ENCODE data around the gene PDZRN3. TPM values are rescaled to one million over a fixed set of nuclear protein-coding genes. Genes with fewer than 3 reads are reported as not detected.
"Not testable (repeated sequence)": the region's sequence is repeated elsewhere in the genome, so short reads cannot be mapped to it uniquely, and the experiment has no call there.

Gene PDZRN3
- total RNA-seq, 1 experiment from 2014 or later: 3.4 TPM

DNA sequence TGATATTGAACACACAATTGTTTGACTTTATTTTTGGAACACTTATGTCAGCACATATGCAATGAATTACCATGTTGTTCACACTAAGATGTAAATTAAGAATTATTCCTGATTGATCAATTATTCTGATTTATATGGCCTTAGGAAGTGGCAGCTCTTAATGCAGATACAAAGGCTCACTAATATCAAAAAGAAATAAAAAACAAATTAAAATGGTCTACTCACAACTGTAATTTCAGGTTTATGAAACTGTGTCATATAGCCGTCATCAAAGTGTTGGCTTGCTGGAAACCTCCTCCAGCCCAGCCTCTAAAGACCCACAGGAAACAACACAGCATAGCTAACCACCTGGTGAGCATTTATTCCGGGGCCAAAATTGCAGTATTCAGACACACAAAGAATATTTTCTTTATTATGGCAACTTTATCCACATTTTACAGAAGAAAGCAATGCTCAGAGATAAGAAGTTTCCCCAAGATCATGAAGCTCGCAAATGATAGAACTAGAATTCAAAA lies 33.4 kb downstream of the PDZRN3 start:
- no peak for DNase-seq (ENCODE audit: low spot score)

DNA sequence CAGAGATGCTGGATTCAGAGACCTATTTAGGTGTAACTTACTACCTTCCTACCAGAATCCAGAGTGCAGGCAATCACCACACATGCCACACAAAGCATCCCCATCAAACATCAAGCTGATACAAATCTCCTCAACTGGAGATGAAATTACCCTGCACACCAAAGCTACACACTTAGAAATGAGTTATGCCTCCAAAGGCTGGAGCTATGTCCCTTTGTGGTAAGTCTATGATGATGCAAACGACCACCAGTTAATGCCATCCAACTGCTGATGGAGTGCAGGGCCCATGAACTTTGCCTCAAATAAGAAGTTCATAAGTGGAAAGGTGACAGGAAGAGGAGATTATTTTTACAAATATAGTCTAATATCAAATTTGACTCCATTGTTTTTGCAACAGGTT lies 38.1 kb downstream of the PDZRN3 start:
- no peak for DNase-seq (ENCODE audit: low spot score)

DNA sequence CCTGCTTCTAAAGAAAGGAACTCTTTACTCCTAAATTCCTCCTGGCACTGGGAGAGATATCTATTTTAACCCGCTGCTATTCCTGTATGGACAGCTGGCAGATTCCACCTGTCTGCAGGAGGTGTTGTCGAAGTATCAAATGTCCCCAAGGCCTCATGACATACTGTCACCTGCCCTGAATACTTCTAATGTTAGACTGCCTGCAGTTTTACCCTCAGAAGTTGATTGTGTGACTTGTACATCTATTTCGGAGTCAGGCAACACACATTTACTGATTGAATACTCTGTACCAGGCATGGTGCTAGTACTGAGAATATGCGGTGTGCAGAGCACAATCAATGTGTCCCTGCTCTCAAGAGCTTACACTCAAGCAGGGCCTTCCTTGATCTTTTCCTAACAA lies 38.6 kb downstream of the PDZRN3 start:
- no peak for DNase-seq (ENCODE audit: low spot score)

- no peak for DNase-seq (ENCODE audit: low spot score)
Measured at GRCh38 chr3:73584873-73585272, 39.9 kb downstream of the PDZRN3 start.

GRCh38 chr3:73582535-73582934 lies 42.2 kb downstream of the PDZRN3 start:
- no peak for DNase-seq (ENCODE audit: low spot score)

GRCh38 chr3:73581134-73581846 lies 43.5 kb downstream of the PDZRN3 start:
- no peak for DNase-seq (ENCODE audit: low spot score)

- peak; percentile 3 for DNase-seq (ENCODE audit: low spot score)
Measured at GRCh38 chr3:73580343-73580742, 44.4 kb downstream of the PDZRN3 start.

- DNase-seq (ENCODE audit: low spot score): no peak
Measured at GRCh38 chr3:73577704-73578103, 47.0 kb downstream of the PDZRN3 start.

DNA sequence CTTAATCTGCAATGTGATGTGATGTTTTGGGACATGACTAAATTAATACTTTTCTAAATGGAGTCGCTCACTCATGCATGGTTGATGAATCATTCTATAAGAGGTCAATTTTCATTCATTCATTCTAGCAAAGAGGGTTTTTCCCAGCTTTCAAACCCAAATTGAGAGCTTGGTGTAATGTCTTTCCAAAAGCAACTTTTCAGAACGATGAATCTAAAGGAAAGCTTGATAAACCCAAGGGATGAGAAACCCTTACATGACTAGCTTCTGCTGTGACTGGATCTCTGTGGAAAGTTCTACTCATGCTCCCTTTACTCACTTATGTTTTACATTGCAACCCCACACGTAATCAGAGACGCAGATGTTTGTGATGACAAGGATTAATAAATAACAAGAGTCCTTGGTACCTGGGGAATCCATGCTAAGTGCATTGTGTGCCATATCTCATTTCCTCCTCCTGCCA lies 47.7 kb downstream of the PDZRN3 start:
- no peak for DNase-seq (ENCODE audit: low spot score)

- no peak for DNase-seq (ENCODE audit: low spot score)
Measured at GRCh38 chr3:73575953-73576352, 48.8 kb downstream of the PDZRN3 start.

DNA sequence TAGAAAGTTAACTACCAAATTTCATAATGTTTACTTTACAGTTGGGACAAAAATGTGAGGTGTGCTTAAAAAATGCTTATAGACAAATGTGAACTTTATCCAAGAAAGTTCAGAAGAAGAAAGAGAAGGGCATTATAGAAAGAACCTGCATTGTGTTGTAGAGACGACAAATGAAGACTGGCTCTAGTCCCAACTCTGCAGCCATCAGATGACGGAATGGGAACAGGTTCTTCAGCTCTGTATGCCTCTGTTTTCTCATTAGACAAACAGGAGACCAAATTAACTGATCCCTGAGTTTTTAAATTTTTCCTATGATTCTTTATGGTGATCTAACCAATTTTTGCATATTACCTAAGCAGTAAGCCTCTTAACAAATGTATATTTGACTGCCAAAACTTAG lies 49.2 kb downstream of the PDZRN3 start:
- DNase-seq (ENCODE audit: low spot score): no peak

GRCh38 chr3:73573204-73573603 lies 51.5 kb downstream of the PDZRN3 start:
- DNase-seq (ENCODE audit: low spot score): no peak

- no peak for DNase-seq (ENCODE audit: low spot score)
Measured at GRCh38 chr3:73572368-73572767, 52.4 kb downstream of the PDZRN3 start.

- DNase-seq (ENCODE audit: low spot score): no peak
Measured at GRCh38 chr3:73571238-73571794, 53.4 kb downstream of the PDZRN3 start.

DNA sequence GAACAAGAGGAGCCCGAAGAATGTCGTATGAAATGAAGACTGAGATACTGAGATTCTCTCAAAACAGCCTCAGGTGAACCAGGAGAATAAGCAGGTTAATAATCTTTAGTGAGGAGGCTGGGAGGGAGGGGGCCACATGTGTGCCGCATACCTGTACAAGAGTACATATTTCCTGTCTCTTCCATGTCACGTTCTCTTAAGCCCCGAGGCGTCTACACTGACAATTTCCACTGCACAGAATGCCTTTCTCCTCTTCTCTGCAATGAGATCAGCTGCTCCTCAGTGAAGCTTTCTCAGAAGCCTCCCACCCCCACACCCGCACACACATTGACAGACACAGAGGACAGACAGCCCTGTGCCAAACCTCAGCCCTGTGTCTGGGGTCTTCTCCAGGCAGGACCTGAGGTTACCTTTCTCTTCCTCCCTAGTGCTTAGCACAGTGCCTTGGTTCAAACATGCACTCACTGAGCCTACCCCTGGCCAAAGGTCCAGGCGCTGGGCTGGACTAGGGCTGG lies 55.4 kb downstream of the PDZRN3 start:
- no peak for DNase-seq (ENCODE audit: low spot score)

DNA sequence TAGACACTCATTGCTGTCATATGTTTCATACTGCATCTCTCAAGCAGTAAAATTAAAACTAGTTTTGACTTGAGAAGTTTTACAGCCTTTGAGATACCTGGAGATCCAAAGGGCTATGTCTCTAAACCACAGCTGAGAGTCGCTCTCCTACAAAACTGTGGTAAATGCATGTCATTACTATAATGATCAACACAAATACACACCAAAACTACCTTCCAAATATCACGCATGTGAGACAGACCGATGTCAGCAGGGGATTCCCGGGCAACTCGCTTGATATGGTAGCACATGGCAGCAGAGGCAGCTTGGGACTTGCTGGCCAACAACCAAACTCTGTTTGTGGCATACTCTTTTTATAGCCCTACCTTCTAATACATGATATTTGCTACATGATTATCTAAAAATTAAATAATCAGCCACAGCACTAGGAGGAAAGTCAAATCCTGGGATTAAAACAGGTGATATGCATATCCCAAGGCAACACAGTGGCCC lies 56.3 kb downstream of the PDZRN3 start:
- DNase-seq (ENCODE audit: low spot score): no peak

GRCh38 chr3:73565374-73565773 lies 59.4 kb downstream of the PDZRN3 start:
- DNase-seq (ENCODE audit: low spot score): not testable (repeated sequence)

GRCh38 chr3:73563896-73564582 lies 60.7 kb downstream of the PDZRN3 start:
- DNase-seq (ENCODE audit: low spot score): no peak

DNA sequence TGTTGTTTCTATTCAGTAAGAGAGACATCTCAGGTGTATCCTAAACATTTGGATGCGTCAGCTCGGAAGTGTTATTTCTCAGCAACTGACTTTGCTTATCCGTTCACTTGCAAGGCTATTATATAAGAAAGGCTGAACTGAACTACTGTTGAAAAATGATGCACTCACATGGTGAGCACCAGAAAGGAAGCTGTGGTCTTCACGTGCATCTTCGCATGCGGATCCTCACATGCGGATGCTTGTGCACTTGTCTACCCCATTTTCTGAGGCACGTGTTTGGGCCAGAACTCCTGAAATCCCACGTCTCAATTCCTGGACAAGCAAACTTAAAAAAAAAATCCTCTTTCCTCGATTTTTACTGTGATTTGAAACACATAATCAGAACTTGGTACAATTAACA lies 63.2 kb downstream of the PDZRN3 start:
- no peak for DNase-seq (ENCODE audit: low spot score)

- DNase-seq (ENCODE audit: low spot score): peak; percentile 14
Measured at GRCh38 chr3:73559749-73560148, 65.0 kb downstream of the PDZRN3 start.

DNA sequence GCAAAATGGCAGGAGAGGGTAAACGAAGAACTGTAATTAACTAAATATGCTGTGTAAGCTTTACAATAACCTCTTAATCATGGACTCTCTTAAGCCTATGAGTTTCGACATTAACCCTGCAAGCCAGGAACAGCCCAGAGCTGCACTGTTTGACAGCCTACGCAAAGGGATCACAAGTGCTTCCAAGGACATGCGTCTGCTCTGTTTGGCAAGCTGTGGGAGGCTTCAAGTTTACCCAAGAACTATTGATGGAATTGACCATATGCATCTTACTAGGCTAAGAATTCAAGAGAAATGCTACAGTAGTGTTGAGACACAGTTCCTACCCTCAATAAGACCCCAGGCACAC lies 66.0 kb downstream of the PDZRN3 start:
- DNase-seq (ENCODE audit: low spot score): no peak

GRCh38 chr3:73557986-73558726 lies 66.6 kb downstream of the PDZRN3 start:
- DNase-seq (ENCODE audit: low spot score): no peak
